GM12878 (cell line): ENCODE measurements around the gene TMEM237. TPM values are rescaled to one million over a fixed set of nuclear protein-coding genes. Genes with fewer than 3 reads are reported as not detected.

ENCODE experiments used
- CHD1 ChIP-seq: IDR thresholded peaks from 2 replicates; pipeline ENCODE4 v1.6.1; 2012; ENCODE audit warnings: low read depth, low read length, improper control_type of control experiment
- EED ChIP-seq: sonication (generic); IDR thresholded peaks from 2 replicates; pipeline ENCODE4 v1.6.1; 2016; ENCODE audit warnings: antibody characterized with exemption, low read depth
- FOS ChIP-seq: IDR thresholded peaks from 3 replicates; pipeline ENCODE4 v1.6.1; 2011; ENCODE audit warnings: borderline replicate concordance; ENCODE audit not compliant: insufficient read length; ENCODE audit errors: extremely low read depth
- FOXK2 ChIP-seq: fragments of 450-650 bp; IDR thresholded peaks from 2 replicates; pipeline ENCODE4 v1.6.1; 2017; ENCODE audit warnings: mild to moderate bottlenecking, moderate library complexity
- NRF1 ChIP-seq: conservative IDR thresholded peaks from 2 replicates; pipeline ENCODE4 v1.6.1; 2011; ENCODE audit warnings: mild to moderate bottlenecking, low read depth, low read length, improper control_type of control experiment
- RCOR1 ChIP-seq: conservative IDR thresholded peaks from 2 replicates; pipeline ENCODE4 v1.6.1; 2012; ENCODE audit warnings: low read depth, low read length, improper control_type of control experiment
- RUNX3 ChIP-seq: IDR thresholded peaks from 2 replicates; pipeline ENCODE4 v1.6.1; 2012; ENCODE audit warnings: low read length, inconsistent platforms
- SPI1 ChIP-seq: IDR thresholded peaks from 2 replicates; pipeline ENCODE4 v1.6.1; 2011; ENCODE audit warnings: low read depth, mild to moderate bottlenecking, low read length, moderate library complexity, borderline replicate concordance; ENCODE audit not compliant: insufficient read depth
- SREBF2 ChIP-seq: IDR thresholded peaks from 2 replicates; pipeline ENCODE4 v1.6.1; 2012; ENCODE audit warnings: mild to moderate bottlenecking, low read length
- TCF12 ChIP-seq: IDR thresholded peaks from 2 replicates; pipeline ENCODE4 v1.6.1; 2011; ENCODE audit warnings: low read depth, mild to moderate bottlenecking, low read length
- polyA plus RNA-seq, 11 experiments: library from polyadenylated mRNA; depleted of rRNA in 4 of 11; unstranded in 6 of 11; stranded (reverse) in 5 of 11; fragments of >200 nt; fragmentation: Nextera tagmentation in 4 of 11; fragmentation: Illumina TruSeq in 1 of 11; extraction: Ambion mirVana in 4 of 11; extraction: Trizol in 1 of 11; gene quantifications; 1 replicate in 1 of 11; 2 replicates in 10 of 11; pipeline versions ENCODE4 v1.2.1 to v1.2.3, GENCODE V29; 2011 to 2016; ENCODE audit warnings: inconsistent platforms in 2 of 11, missing spikeins in 2 of 11, low read depth in 1 of 11
- total RNA-seq, 4 experiments: library from RNA; depleted of rRNA in 3 of 4; stranded (reverse); fragments of >200 nt in 3 of 4; fragmentation: Illumina TruSeq in 1 of 4; extraction: Trizol in 1 of 4; gene quantifications; 2 replicates each; pipeline versions ENCODE4 v1.2.1 to v1.2.3, GENCODE V29; 2013 to 2021
- TF ChIP-seq, protein P1 (sequence below): IDR thresholded peaks from 2 replicates; pipeline ENCODE4 v1.6.1; 2012; ENCODE audit warnings: low read depth, low read length, improper control_type of control experiment
- TF ChIP-seq, protein P2 (sequence below): fragments of 450-650 bp; IDR thresholded peaks from 2 replicates; pipeline ENCODE4 v1.6.1; 2016; ENCODE audit warnings: mild to moderate bottlenecking, moderate library complexity, borderline replicate concordance
- TF ChIP-seq, protein P3 (sequence below): IDR thresholded peaks from 2 replicates; pipeline ENCODE4 v1.6.1; 2011; ENCODE audit warnings: borderline replicate concordance, low read depth, mild to moderate bottlenecking, moderate library complexity, mixed read lengths, low read length; ENCODE audit not compliant: insufficient read depth; ENCODE audit errors: extremely low read length

TMEM237 gene
- total and polyA plus RNA-seq, 10 of the 15 experiments (the other 5 are each of a cell fraction or from before 2014, with no cell fraction given) = 15.0 to 43.7 (median 29.3) TPM

DNA sequence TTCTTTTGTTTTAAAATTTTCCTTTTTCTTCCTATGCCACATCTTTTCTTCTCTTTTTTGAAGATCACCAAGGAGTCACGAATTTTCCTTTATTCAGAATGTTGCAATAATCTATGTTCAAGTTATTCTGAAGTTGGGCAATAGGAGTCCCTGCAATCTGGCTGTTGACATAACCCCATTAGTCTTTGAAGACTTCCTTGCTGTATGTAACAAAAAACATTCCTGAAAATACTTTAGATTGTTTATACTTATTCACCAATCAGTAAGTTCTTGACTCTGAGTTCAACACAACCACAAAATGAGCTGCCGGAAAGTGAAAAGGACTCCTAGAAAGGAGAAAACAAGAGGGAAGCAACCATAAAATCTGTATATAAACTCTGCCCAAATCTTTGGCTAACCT lies 62.8 kb downstream of the TMEM237 start (continued):
- TF ChIP-seq FOXK2 (no peak), CHD1 (no peak), EED (no peak), TCF12 (no peak), SPI1 (no peak), FOS (no peak), NRF1 (no peak), SREBF2 (no peak), RCOR1 (no peak), RUNX3 (no peak)
- TF ChIP-seq, protein P1, sequence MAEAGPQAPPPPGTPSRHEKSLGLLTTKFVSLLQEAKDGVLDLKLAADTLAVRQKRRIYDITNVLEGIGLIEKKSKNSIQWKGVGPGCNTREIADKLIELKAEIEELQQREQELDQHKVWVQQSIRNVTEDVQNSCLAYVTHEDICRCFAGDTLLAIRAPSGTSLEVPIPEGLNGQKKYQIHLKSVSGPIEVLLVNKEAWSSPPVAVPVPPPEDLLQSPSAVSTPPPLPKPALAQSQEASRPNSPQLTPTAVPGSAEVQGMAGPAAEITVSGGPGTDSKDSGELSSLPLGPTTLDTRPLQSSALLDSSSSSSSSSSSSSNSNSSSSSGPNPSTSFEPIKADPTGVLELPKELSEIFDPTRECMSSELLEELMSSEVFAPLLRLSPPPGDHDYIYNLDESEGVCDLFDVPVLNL = no peak
- TF ChIP-seq, protein P2, sequence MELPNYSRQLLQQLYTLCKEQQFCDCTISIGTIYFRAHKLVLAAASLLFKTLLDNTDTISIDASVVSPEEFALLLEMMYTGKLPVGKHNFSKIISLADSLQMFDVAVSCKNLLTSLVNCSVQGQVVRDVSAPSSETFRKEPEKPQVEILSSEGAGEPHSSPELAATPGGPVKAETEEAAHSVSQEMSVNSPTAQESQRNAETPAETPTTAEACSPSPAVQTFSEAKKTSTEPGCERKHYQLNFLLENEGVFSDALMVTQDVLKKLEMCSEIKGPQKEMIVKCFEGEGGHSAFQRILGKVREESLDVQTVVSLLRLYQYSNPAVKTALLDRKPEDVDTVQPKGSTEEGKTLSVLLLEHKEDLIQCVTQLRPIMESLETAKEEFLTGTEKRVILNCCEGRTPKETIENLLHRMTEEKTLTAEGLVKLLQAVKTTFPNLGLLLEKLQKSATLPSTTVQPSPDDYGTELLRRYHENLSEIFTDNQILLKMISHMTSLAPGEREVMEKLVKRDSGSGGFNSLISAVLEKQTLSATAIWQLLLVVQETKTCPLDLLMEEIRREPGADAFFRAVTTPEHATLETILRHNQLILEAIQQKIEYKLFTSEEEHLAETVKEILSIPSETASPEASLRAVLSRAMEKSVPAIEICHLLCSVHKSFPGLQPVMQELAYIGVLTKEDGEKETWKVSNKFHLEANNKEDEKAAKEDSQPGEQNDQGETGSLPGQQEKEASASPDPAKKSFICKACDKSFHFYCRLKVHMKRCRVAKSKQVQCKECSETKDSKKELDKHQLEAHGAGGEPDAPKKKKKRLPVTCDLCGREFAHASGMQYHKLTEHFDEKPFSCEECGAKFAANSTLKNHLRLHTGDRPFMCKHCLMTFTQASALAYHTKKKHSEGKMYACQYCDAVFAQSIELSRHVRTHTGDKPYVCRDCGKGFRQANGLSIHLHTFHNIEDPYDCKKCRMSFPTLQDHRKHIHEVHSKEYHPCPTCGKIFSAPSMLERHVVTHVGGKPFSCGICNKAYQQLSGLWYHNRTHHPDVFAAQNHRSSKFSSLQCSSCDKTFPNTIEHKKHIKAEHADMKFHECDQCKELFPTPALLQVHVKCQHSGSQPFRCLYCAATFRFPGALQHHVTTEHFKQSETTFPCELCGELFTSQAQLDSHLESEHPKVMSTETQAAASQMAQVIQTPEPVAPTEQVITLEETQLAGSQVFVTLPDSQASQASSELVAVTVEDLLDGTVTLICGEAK = no peak
- TF ChIP-seq, protein P3, sequence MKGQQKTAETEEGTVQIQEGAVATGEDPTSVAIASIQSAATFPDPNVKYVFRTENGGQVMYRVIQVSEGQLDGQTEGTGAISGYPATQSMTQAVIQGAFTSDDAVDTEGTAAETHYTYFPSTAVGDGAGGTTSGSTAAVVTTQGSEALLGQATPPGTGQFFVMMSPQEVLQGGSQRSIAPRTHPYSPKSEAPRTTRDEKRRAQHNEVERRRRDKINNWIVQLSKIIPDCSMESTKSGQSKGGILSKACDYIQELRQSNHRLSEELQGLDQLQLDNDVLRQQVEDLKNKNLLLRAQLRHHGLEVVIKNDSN = no peak
